A673 (cell line): ENCODE results near the gene SEC22B.
"Not testable (repeated sequence)": the region's sequence is repeated elsewhere in the genome, so short reads cannot be mapped to it uniquely, and the experiment has no call there.

ENCODE experiments used
- CTCF ChIP-seq: fragments of 300-800, 200-600 bp; sonication (generic); conservative IDR thresholded peaks from 2 replicates; pipeline ENCODE4 v1.5.1; 2017; ENCODE audit warnings: low read depth, mild to moderate bottlenecking, antibody characterized with exemption, low read length, moderate library complexity, mixed read lengths
- EZH2 ChIP-seq: fragments of 200-600 bp; sonication (generic); IDR thresholded peaks from 2 replicates; pipeline ENCODE4 v1.6.1; 2017; ENCODE audit warnings: borderline replicate concordance, low read depth, mild to moderate bottlenecking, mixed read lengths, antibody characterized with exemption, low read length; ENCODE audit not compliant: poor library complexity, severe bottlenecking

- TF ChIP-seq CTCF, result 0 out of 2 replicates have a peak, but pooled peaks have one; percentile 36
- not testable (repeated sequence) for TF ChIP-seq EZH2
Measured at GRCh38 chr1:120145806-120146205, 30.5 kb downstream of the SEC22B start.
